ENCODE results near the gene FGFR2.

The FGFR2 gene

DNA sequence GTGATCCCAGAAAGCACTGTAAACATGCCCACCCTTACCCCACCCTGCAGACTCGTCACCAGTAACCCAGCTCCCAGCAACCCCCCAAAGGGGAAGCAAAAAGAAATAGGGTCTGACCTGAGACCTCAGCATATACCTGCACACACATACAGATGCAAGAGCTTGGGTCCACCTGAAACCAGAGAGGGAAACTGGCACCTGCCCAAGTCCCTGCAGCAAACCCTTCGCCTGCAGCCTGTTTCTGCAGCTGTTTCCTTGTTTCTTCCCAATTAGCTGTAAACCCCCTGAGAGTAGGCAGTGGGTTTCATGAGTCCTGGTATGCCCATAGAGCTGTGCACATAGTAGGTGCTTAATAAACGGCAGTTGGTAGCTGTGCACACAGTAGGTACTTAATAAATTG is 140.5 kb downstream of the FGFR2 start:
- Histone ChIP-seq H3K27ac (ENCODE audit: low read depth, low read length) (no peak overlapping the region), H3K4me3 (ENCODE audit: low read depth in 1 of 2, low read length in 2 of 2) (no peak overlapping the region), H3K9ac (ENCODE audit: low read length) (no peak overlapping the region), H3K27me3 (ENCODE audit: control insufficient read depth in 1 of 2, insufficient read depth in 2 of 2, low read length in 2 of 2) (no peaks in the 10 kb centered on the region), H3K4me1 (ENCODE audit: insufficient read depth, low read length) (peaks cover 35% of the 10 kb centered on the region), H3K36me3 (ENCODE audit: insufficient read depth, low read length) (no peaks in the 10 kb centered on the region), H3K9me3 (ENCODE audit: low read length) (no peaks in the 10 kb centered on the region)

DNA sequence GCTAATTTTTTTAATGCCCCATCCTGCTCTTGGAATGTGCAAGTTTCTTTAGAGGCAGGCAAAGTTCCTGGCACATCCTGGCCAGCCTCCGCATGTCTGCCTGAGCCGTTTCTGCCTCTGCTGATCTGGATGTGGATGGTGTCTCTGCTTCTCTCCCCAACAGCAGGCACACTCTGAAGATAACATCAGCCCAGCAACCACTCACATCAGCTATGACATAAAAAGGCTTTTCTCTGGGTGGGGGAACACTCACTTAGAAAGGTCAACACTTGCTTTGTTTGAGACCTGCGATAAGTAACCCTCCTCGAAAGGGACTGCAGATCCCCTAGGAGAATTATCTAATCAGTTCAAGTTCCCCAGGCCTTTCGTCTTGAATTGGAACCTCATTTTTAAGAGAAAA is 142.9 kb downstream of the FGFR2 start:
- H3K4me1 ChIP-seq (ENCODE audit: insufficient read depth, low read length), result peaks cover 16% of the 10 kb centered on the region
- H3K27ac ChIP-seq (ENCODE audit: low read depth, low read length), result no peak overlapping the region
- no peaks in the 10 kb centered on the region for H3K36me3 ChIP-seq (ENCODE audit: insufficient read depth, low read length)
- H3K9me3 ChIP-seq (ENCODE audit: low read length), result no peaks in the 10 kb centered on the region
- H3K27me3 ChIP-seq (ENCODE audit: control insufficient read depth in 1 of 2, insufficient read depth in 2 of 2, low read length in 2 of 2), result no peaks in the 10 kb centered on the region
- H3K9ac ChIP-seq (ENCODE audit: low read length), result no peak overlapping the region
- H3K4me3 ChIP-seq (ENCODE audit: low read depth in 1 of 2, low read length in 2 of 2), result no peak overlapping the region

DNA sequence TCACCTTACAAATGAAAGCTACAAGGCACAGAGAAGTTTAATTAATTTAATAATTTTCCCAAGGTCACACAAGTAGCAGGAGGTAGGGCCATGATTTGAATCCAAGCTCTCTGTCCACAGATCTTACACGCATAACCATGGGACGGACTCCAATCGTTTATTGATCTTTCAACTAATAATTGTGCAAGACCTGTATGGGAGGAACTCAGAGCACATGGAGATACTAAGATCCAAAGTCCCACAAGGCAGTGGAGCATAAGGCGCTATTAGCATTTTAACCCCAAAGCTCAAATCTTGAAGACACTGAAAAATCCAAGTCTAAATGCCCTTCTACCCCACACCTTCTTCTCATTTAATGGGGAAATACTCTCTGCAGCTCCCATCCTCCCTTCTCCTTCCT is 143.5 kb downstream of the FGFR2 start:
- H3K27me3 ChIP-seq (ENCODE audit: control insufficient read depth in 1 of 2, insufficient read depth in 2 of 2, low read length in 2 of 2), result no peaks in the 10 kb centered on the region
- no peak overlapping the region for H3K9ac ChIP-seq (ENCODE audit: low read length)
- H3K4me3 ChIP-seq (ENCODE audit: low read depth in 1 of 2, low read length in 2 of 2), result no peak overlapping the region
- no peak overlapping the region for H3K27ac ChIP-seq (ENCODE audit: low read depth, low read length)
- H3K9me3 ChIP-seq (ENCODE audit: low read length), result no peaks in the 10 kb centered on the region
- peaks cover 10% of the 10 kb centered on the region for H3K4me1 ChIP-seq (ENCODE audit: insufficient read depth, low read length)
- no peaks in the 10 kb centered on the region for H3K36me3 ChIP-seq (ENCODE audit: insufficient read depth, low read length)

DNA sequence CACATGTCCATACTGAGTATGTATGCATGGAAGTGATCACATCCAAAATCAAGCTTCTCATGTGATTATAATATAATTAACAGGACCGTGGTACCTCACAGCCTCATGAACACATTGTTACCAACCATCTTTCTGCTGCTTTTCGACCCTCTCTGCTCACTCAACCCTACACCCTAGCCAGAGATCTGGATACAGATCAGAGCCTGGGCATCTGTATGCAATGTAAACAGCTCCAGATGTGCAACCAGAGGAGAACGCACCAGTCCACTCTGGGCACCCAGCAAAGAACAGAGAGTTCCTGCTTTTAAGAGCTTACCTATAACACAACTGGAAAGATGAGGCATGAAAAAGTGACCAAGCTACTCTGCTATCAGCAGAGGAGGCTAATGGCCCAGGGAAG is 145.1 kb downstream of the FGFR2 start:
- Histone ChIP-seq H3K27ac (ENCODE audit: low read depth, low read length) (no peak overlapping the region), H3K4me3 (ENCODE audit: low read depth in 1 of 2, low read length in 2 of 2) (no peak overlapping the region), H3K36me3 (ENCODE audit: insufficient read depth, low read length) (no peaks in the 10 kb centered on the region), H3K27me3 (ENCODE audit: control insufficient read depth in 1 of 2, insufficient read depth in 2 of 2, low read length in 2 of 2) (no peaks in the 10 kb centered on the region), H3K4me1 (ENCODE audit: insufficient read depth, low read length) (no peaks in the 10 kb centered on the region), H3K9ac (ENCODE audit: low read length) (no peak overlapping the region), H3K9me3 (ENCODE audit: low read length) (no peaks in the 10 kb centered on the region)

DNA sequence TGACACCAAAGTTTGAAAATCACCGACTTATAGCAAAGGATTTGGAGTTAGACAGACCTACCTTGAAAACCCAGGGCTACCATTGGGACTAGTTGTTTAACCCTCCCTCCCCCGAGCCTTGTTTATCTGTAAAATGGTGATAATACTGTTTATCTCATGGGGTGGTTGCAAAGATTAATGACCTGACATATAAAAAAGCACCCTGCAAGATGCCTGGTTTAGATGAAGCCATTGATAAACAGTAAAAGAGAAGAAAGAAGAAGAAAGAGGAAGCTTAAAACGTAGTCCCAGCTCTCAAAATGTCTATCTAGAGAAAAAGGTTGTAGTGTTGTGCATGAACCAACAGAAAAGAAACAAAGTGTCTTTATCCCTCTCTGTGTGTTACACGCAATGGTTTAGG is 145.7 kb downstream of the FGFR2 start:
- Histone ChIP-seq H3K4me3 (ENCODE audit: low read depth in 1 of 2, low read length in 2 of 2) (no peak overlapping the region), H3K9me3 (ENCODE audit: low read length) (no peaks in the 10 kb centered on the region), H3K27me3 (ENCODE audit: control insufficient read depth in 1 of 2, insufficient read depth in 2 of 2, low read length in 2 of 2) (no peaks in the 10 kb centered on the region), H3K36me3 (ENCODE audit: insufficient read depth, low read length) (no peaks in the 10 kb centered on the region), H3K4me1 (ENCODE audit: insufficient read depth, low read length) (no peaks in the 10 kb centered on the region), H3K9ac (ENCODE audit: low read length) (no peak overlapping the region), H3K27ac (ENCODE audit: low read depth, low read length) (no peak overlapping the region)

GRCh38 chr10:121450247-121450646 is 148.0 kb downstream of the FGFR2 start:
- Histone ChIP-seq H3K4me1 (ENCODE audit: insufficient read depth, low read length) (no peaks in the 10 kb centered on the region), H3K4me3 (ENCODE audit: low read depth in 1 of 2, low read length in 2 of 2) (no peak overlapping the region), H3K27me3 (ENCODE audit: control insufficient read depth in 1 of 2, insufficient read depth in 2 of 2, low read length in 2 of 2) (no peaks in the 10 kb centered on the region), H3K36me3 (ENCODE audit: insufficient read depth, low read length) (no peaks in the 10 kb centered on the region), H3K9ac (ENCODE audit: low read length) (no peak overlapping the region), H3K9me3 (ENCODE audit: low read length) (no peaks in the 10 kb centered on the region), H3K27ac (ENCODE audit: low read depth, low read length) (no peak overlapping the region)

GRCh38 chr10:121449482-121449924 is 148.7 kb downstream of the FGFR2 start:
- Histone ChIP-seq H3K4me1 (ENCODE audit: insufficient read depth, low read length) (peaks cover 7% of the 10 kb centered on the region), H3K4me3 (ENCODE audit: low read depth in 1 of 2, low read length in 2 of 2) (no peak overlapping the region), H3K27ac (ENCODE audit: low read depth, low read length) (no peak overlapping the region), H3K36me3 (ENCODE audit: insufficient read depth, low read length) (no peaks in the 10 kb centered on the region), H3K27me3 (ENCODE audit: control insufficient read depth in 1 of 2, insufficient read depth in 2 of 2, low read length in 2 of 2) (no peaks in the 10 kb centered on the region), H3K9me3 (ENCODE audit: low read length) (no peaks in the 10 kb centered on the region), H3K9ac (ENCODE audit: low read length) (no peak overlapping the region)

GRCh38 chr10:121448766-121449421 is 149.3 kb downstream of the FGFR2 start:
- H3K9me3 ChIP-seq (ENCODE audit: low read length), result no peaks in the 10 kb centered on the region
- no peaks in the 10 kb centered on the region for H3K36me3 ChIP-seq (ENCODE audit: insufficient read depth, low read length)
- peaks cover 10% of the 10 kb centered on the region for H3K4me1 ChIP-seq (ENCODE audit: insufficient read depth, low read length)
- no peaks in the 10 kb centered on the region for H3K27me3 ChIP-seq (ENCODE audit: control insufficient read depth in 1 of 2, insufficient read depth in 2 of 2, low read length in 2 of 2)
- no peak overlapping the region for H3K9ac ChIP-seq (ENCODE audit: low read length)
- no peak overlapping the region for H3K4me3 ChIP-seq (ENCODE audit: low read depth in 1 of 2, low read length in 2 of 2)
- no peak overlapping the region for H3K27ac ChIP-seq (ENCODE audit: low read depth, low read length)

DNA sequence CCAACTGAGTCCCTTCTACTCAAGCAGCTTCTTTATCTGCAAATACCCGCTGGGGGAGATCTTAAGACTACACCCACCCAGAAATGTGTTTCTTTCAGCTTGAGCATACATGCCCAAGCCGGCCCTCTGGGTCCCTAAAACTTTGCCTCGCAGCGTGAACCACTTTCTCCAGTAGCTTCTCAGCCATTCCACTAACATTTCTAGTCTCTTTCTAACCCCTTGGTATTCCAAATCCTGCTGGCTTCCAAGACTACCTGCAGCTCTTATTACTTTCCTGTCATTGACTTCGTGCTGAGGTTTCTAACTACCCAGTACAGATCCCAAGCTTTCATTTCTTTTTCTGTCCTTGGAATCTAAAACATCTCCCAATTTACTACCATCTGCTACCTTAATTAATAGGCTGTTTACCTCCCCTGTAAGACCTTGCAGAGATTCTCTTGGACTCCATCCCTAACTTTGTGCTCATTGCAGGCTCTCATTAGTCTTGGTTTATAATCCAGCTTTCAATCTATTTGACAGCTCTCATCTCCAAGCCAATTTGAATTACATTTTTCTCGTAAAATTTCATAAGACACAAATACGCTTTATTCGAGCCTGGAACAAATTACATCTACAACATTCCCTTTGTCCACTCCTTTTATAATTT is 153.6 kb downstream of the FGFR2 start:
- Histone ChIP-seq H3K4me1 (ENCODE audit: insufficient read depth, low read length) (peaks cover 17% of the 10 kb centered on the region), H3K4me3 (ENCODE audit: low read depth in 1 of 2, low read length in 2 of 2) (no peak overlapping the region), H3K9ac (ENCODE audit: low read length) (no peak overlapping the region), H3K36me3 (ENCODE audit: insufficient read depth, low read length) (no peaks in the 10 kb centered on the region), H3K27ac (ENCODE audit: low read depth, low read length) (no peak overlapping the region), H3K27me3 (ENCODE audit: control insufficient read depth in 1 of 2, insufficient read depth in 2 of 2, low read length in 2 of 2) (no peaks in the 10 kb centered on the region), H3K9me3 (ENCODE audit: low read length) (no peaks in the 10 kb centered on the region)

- Histone ChIP-seq H3K4me3 (ENCODE audit: low read depth in 1 of 2, low read length in 2 of 2) (no peak overlapping the region), H3K27ac (ENCODE audit: low read depth, low read length) (no peak overlapping the region), H3K9ac (ENCODE audit: low read length) (no peak overlapping the region), H3K36me3 (ENCODE audit: insufficient read depth, low read length) (no peaks in the 10 kb centered on the region), H3K27me3 (ENCODE audit: control insufficient read depth in 1 of 2, insufficient read depth in 2 of 2, low read length in 2 of 2) (no peaks in the 10 kb centered on the region), H3K4me1 (ENCODE audit: insufficient read depth, low read length) (peaks cover 28% of the 10 kb centered on the region), H3K9me3 (ENCODE audit: low read length) (no peaks in the 10 kb centered on the region)
Observed at GRCh38 chr10:121442086-121442935, 155.9 kb downstream of the FGFR2 start.

GRCh38 chr10:121440461-121440860 is 157.8 kb downstream of the FGFR2 start:
- Histone ChIP-seq H3K9me3 (ENCODE audit: low read length) (no peaks in the 10 kb centered on the region), H3K27ac (ENCODE audit: low read depth, low read length) (no peak overlapping the region), H3K4me1 (ENCODE audit: insufficient read depth, low read length) (peaks cover 47% of the 10 kb centered on the region), H3K27me3 (ENCODE audit: control insufficient read depth in 1 of 2, insufficient read depth in 2 of 2, low read length in 2 of 2) (no peaks in the 10 kb centered on the region), H3K4me3 (ENCODE audit: low read depth in 1 of 2, low read length in 2 of 2) (no peak overlapping the region), H3K9ac (ENCODE audit: low read length) (no peak overlapping the region), H3K36me3 (ENCODE audit: insufficient read depth, low read length) (no peaks in the 10 kb centered on the region)

Data from muscle layer of colon (tissue), 2 donors.